Panc1 (cell line): Measurements from ENCODE around the gene KLC4. TPM values are rescaled to one million over a fixed set of nuclear protein-coding genes. Genes with fewer than 3 reads are reported as not detected.

Experiments
- ATAC-seq: fragments of 200-7000 bp; cut with Tn5 transposase; 2 replicates; pipeline ENCODE4 v1.9.1; 2020; ENCODE audit warnings: mild to moderate bottlenecking, moderate library complexity
- BruUV-seq: library from RNA; stranded (reverse); fragments of 400-500 nt; replicated peaks from 2 replicates; lab custom pipeline; 2021; lab: Mats Ljungman, UMichigan
- CTCF ChIA-PET: fragments of 300-600 bp; sonication (Branson Sonifier 250); formaldehyde crosslinking; loops from one replicate; lab custom pipeline; 2022; ENCODE audit warnings: antibody characterized with exemption; lab: Charles Lee
- POLR2A ChIA-PET: fragments of 300-600 bp; sonication (Branson Sonifier 250); formaldehyde crosslinking; loops from one replicate; lab custom pipeline; 2022; ENCODE audit warnings: antibody characterized with exemption; lab: Charles Lee
- DNase-seq: peaks from one replicate; pipeline ENCODE4 v3.0.0-alpha.2; 2010; ENCODE audit warnings: low read depth, low spot score
- H3K27ac ChIP-seq: 2 replicates; pipeline ENCODE4 v1.5.1; 2011; ENCODE audit warnings: mild to moderate bottlenecking, low read length, inconsistent platforms
- H3K27me3 ChIP-seq: fragments of 200-500 bp; sonication (Bioruptor generic); 2 replicates; pipeline ENCODE4 v1.6.0; 2014; ENCODE audit warnings: low read length, inconsistent platforms; ENCODE audit not compliant: control insufficient read depth, insufficient read depth
- H3K36me3 ChIP-seq: fragments of 200-500 bp; sonication (Bioruptor generic); 2 replicates; pipeline ENCODE4 v1.5.1; 2014; ENCODE audit warnings: inconsistent platforms, mild to moderate bottlenecking, low read length, moderate library complexity; ENCODE audit not compliant: control insufficient read depth, insufficient read depth
- H3K4me1 ChIP-seq: 2 replicates; pipeline ENCODE4 v1.5.1; 2011; ENCODE audit warnings: inconsistent platforms, mild to moderate bottlenecking, low read length, moderate library complexity; ENCODE audit not compliant: control insufficient read depth, insufficient read depth
- H3K4me3 ChIP-seq, 2 experiments: 2 replicates each; pipeline ENCODE4 v1.5.1; 2011 to 2012; ENCODE audit warnings: low read depth in 2 of 2, low read length in 2 of 2, mild to moderate bottlenecking in 2 of 2, inconsistent platforms in 1 of 2, moderate library complexity in 1 of 2
- H3K9me3 ChIP-seq: fragments of 200-500 bp; sonication (Bioruptor generic); 2 replicates; pipeline ENCODE4 v1.5.1; 2014; ENCODE audit warnings: low read depth, mild to moderate bottlenecking, inconsistent platforms, low read length, moderate library complexity; ENCODE audit not compliant: control insufficient read depth, insufficient read depth
- CTCF ChIP-seq: fragments of 450-650 bp; IDR thresholded peaks from 2 replicates; pipeline ENCODE4 v1.5.1; 2017; ENCODE audit warnings: mild to moderate bottlenecking
- POLR2AphosphoS5 ChIP-seq: IDR thresholded peaks from 2 replicates; pipeline ENCODE4 v1.6.1; 2012; ENCODE audit warnings: mild to moderate bottlenecking, low read depth, low read length, moderate library complexity
- REST ChIP-seq, 2 experiments: IDR thresholded peaks; 2 replicates each; pipeline ENCODE4 v1.6.1; 2011 to 2012; ENCODE audit warnings: low read depth in 2 of 2, control low read depth in 1 of 2, low read length in 1 of 2, mild to moderate bottlenecking in 1 of 2, moderate library complexity in 1 of 2; ENCODE audit not compliant: insufficient read depth in 1 of 2
- SIN3A ChIP-seq: IDR thresholded peaks from 2 replicates; pipeline ENCODE4 v1.6.1; 2012; ENCODE audit warnings: low read depth, mild to moderate bottlenecking, low read length, moderate library complexity, borderline replicate concordance; ENCODE audit not compliant: insufficient read depth
- TCF7L2 ChIP-seq: IDR thresholded peaks from 2 replicates; pipeline ENCODE4 v1.6.1; 2011; ENCODE audit warnings: mild to moderate bottlenecking, low read depth, low read length, inconsistent platforms
- in situ Hi-C: cut with HindIII; loops from 2 replicates; pipeline ENCODE4 v1.10.0; 2016; ENCODE audit warnings: low sequenced_read_pairs, low pct_unique_long_range_greater_than_20kb
- intact Hi-C: fragments of 100-400 bp; cut with micrococcal nuclease; formaldehyde crosslinking; loops from one replicate; pipeline ENCODE4 v1.10.0; 2022; ENCODE audit not compliant: unreplicated experiment
- total RNA-seq: library from RNA; stranded (reverse); gene quantifications from one replicate; pipeline ENCODE4 v1.2.1, GENCODE V29; 2021; ENCODE audit not compliant: unreplicated experiment

Gene KLC4
- total RNA-seq, 1 experiment from 2014 or later, result 22.6 TPM

GRCh38 chr6:43089467-43089866 is 30.0 kb downstream of the KLC4 start:
- H3K27ac ChIP-seq, result peak overlapping the region; percentile 97
- ATAC-seq (no peak), DNase-seq (no peak)
- TF ChIP-seq POLR2AphosphoS5 (no peak), REST (IDR thresholded peaks at IDR 0.05; ENCODE audit: insufficient read depth in 1 of 2, low read depth in 2 of 2, low read length in 1 of 2) (no peak)
- in situ Hi-C loops, result no loop called here
- intact Hi-C loops, result no loop called here
- H3K9me3 ChIP-seq, result no peaks in the 10 kb centered on the region
- no peaks in the 10 kb centered on the region for H3K36me3 ChIP-seq
- H3K27me3 ChIP-seq, result no peaks in the 10 kb centered on the region
- BruUV-seq, result no TSS peak
- peaks cover 76% of the 10 kb centered on the region for H3K4me1 ChIP-seq
- peak overlapping the region; percentile 2 to 39; a peak in 3 of 4 replicates for H3K4me3 ChIP-seq
- ChIA-PET POLR2A (interaction anchor here (0.6 kb wide), 1 partner anchor 1036 kb away, joined by 6 read pairs; no protein-coding TSS in a partner anchor), CTCF (interaction anchor here (0.6 to 1.0 kb wide), 3 partner anchors 36 to 351 kb away, joined by 3 to 5 read pairs (median 3); no protein-coding TSS in a partner anchor)

- in situ Hi-C loops, result no loop called here
- no peak for DNase-seq
- H3K27ac ChIP-seq, result peak overlapping the region; percentile 97
Measured at GRCh38 chr6:43089874-43090558, 30.6 kb downstream of the KLC4 start.

GRCh38 chr6:43090559-43090956 is 31.1 kb downstream of the KLC4 start:
- H3K4me1 ChIP-seq, result peaks cover 83% of the 10 kb centered on the region
- H3K27ac ChIP-seq, result peak overlapping the region; percentile 97
- H3K9me3 ChIP-seq, result no peaks in the 10 kb centered on the region
- ChIA-PET CTCF (interaction anchor here (0.6 to 0.8 kb wide), 2 partner anchors 35 to 53 kb away, joined by 3 to 6 read pairs; no protein-coding TSS in a partner anchor), POLR2A (interaction anchor here (0.6 kb wide), 1 partner anchor 85 kb away, joined by 7 read pairs; no protein-coding TSS in a partner anchor)
- peak overlapping the region in 1 of 2 experiments; percentile 39; a peak in 2 of 4 replicates for H3K4me3 ChIP-seq
- ATAC-seq (no peak), DNase-seq (no peak)
- H3K36me3 ChIP-seq, result no peaks in the 10 kb centered on the region
- in situ Hi-C loops (no loop called here), intact Hi-C loops (loop anchor here (5.0 kb wide), 1 partner anchor 42 kb away; no protein-coding TSS in a partner anchor)
- BruUV-seq, result no TSS peak
- TF ChIP-seq SIN3A (no peak), REST (IDR thresholded peaks at IDR 0.05; ENCODE audit: insufficient read depth in 1 of 2, low read depth in 2 of 2, low read length in 1 of 2) (no peak), POLR2AphosphoS5 (no peak), CTCF (no peak), TCF7L2 (no peak)
- no peaks in the 10 kb centered on the region for H3K27me3 ChIP-seq

More at GRCh38 chr6:43089874-43090558, 30.6 kb downstream of the KLC4 start:
- CTCF ChIA-PET, result interaction anchor here (0.6 to 1.0 kb wide), 3 partner anchors 36 to 351 kb away, joined by 3 to 5 read pairs (median 3); no protein-coding TSS in a partner anchor
- intact Hi-C loops, result loop anchor here (5.0 kb wide), 1 partner anchor 42 kb away; no protein-coding TSS in a partner anchor
- Histone ChIP-seq H3K9me3 (no peaks in the 10 kb centered on the region), H3K36me3 (no peaks in the 10 kb centered on the region), H3K4me1 (peaks cover 77% of the 10 kb centered on the region), H3K4me3 (peak overlapping the region in 1 of 2 experiments; percentile 39; a peak in 2 of 4 replicates), H3K27me3 (no peaks in the 10 kb centered on the region)
- no TSS peak for BruUV-seq
- POLR2A ChIA-PET, result interaction anchor here (0.6 kb wide), 1 partner anchor 85 kb away, joined by 7 read pairs; no protein-coding TSS in a partner anchor
- peak; percentile 95 for TF ChIP-seq TCF7L2
- no peak for TF ChIP-seq POLR2AphosphoS5
- peak; percentile 14 for ATAC-seq
